Pancreas (tissue), 10 donors: Measurements from ENCODE around the gene GOLT1A. TPM values are rescaled to one million over a fixed set of nuclear protein-coding genes. Genes with fewer than 3 reads are reported as not detected.
A peak's percentile ranks its signal among the peaks of the same experiment; 100 is the strongest.

Source experiments
- ATAC-seq, 4 donors: fragments of 200-7000 bp; cut with Tn5 transposase; one replicate each; pipeline versions ENCODE4 v1.8.0 to v1.9.1; 2020; ENCODE audit warnings: mild to moderate bottlenecking in 4 of 4, moderate library complexity in 4 of 4
- DNase-seq, 6 donors: peaks; one replicate each; pipeline ENCODE4 v3.0.0-alpha.2; 2020
- FAIRE-seq: peaks from 2 replicates; lab custom pipeline; 2012; peaks lifted over from hg19 to GRCh38; lab: Jason Lieb, UNC
- H3K27ac ChIP-seq, 4 donors: fragments of 200-600 bp; sonication (generic); 1 replicate in 3 of 4; 2 replicates in 1 of 4; pipeline versions ENCODE4 v1.5.0 to v1.8.0; 2020
- H3K27me3 ChIP-seq, 4 donors: fragments of 200-600 bp; one replicate each; pipeline ENCODE4 v1.8.0; 2021
- H3K36me3 ChIP-seq, 3 donors: fragments of 200-600 bp; sonication (generic) in 1 of 3; one replicate each; pipeline versions ENCODE4 v1.5.0 to v1.8.0; 2020 to 2021
- H3K4me1 ChIP-seq, 3 donors: fragments of 200-600 bp; one replicate each; pipeline ENCODE4 v1.8.0; 2021
- H3K4me3 ChIP-seq, 4 donors: fragments of 200-600 bp; sonication (generic) in 2 of 4; one replicate each; pipeline versions ENCODE4 v1.5.0 to v1.8.0; 2020 to 2021
- H3K9me3 ChIP-seq, 4 donors: fragments of 200-600 bp; one replicate each; pipeline ENCODE4 v1.8.0; 2021
- WGBS, 2 donors: extraction: QIAGEN DNeasy Blood & Tissue Kit; methylation state at CpG; one replicate each; pipeline ENCODE4 v1.1.7; 2013; 5-methylcytosine and 5-hydroxymethylcytosine counted together
- intact Hi-C, 3 donors: fragments of 100-400 bp; cut with DNase I; formaldehyde crosslinking; loops; one replicate each; pipeline versions ENCODE4 v1.11.1 to v1.14.2; 2022
- polyA plus RNA-seq, 2 donors: library from polyadenylated mRNA; stranded (reverse); fragments of 200-250 nt; gene quantifications; one replicate each; pipeline ENCODE4 v1.2.3, GENCODE V29; 2013
- total RNA-seq, 6 donors: library from RNA; stranded (reverse); fragmentation: NEBNext Ultra II Directional in 4 of 6; extraction: Animal tissue kit (Norgen Biotek cat#: 25700) in 4 of 6; gene quantifications; one replicate each; pipeline versions ENCODE4 v1.2.1 to v1.2.4, GENCODE V29; 2021 to 2023
- TF ChIP-seq, protein P1 (sequence below), 4 donors: fragments of 200-600 bp; sonication (generic) in 3 of 4; IDR thresholded peaks; one replicate each; pipeline versions ENCODE4 v1.5.0 to v1.8.0; 2021; ENCODE audit warnings: antibody characterized with exemption in 4 of 4
- donor health status: healthy with polysubstance abuse.
- donor health status: DM: no; HTN: no; CAD: no; lungs with moderate emphysema.
- donor health status: DM: no; HTN: no; CAD: no.
- donor health status: control.
- donor health status: control.
- donor health status: Bipolar disorder and iron deficiency.
- donor health status: DM: yes; HTN: yes; CAD: no.
- donor health status: DM: no; HTN: no; CAD: no.
- donor health status: DM: no; HTN: no; CAD: no.
- donor health status: DM: yes; HTN: yes; CAD: no.

The GOLT1A gene
- total and polyA plus RNA-seq, 8 donors = 6.0 to 38.8 (median 8.4) TPM

DNA sequence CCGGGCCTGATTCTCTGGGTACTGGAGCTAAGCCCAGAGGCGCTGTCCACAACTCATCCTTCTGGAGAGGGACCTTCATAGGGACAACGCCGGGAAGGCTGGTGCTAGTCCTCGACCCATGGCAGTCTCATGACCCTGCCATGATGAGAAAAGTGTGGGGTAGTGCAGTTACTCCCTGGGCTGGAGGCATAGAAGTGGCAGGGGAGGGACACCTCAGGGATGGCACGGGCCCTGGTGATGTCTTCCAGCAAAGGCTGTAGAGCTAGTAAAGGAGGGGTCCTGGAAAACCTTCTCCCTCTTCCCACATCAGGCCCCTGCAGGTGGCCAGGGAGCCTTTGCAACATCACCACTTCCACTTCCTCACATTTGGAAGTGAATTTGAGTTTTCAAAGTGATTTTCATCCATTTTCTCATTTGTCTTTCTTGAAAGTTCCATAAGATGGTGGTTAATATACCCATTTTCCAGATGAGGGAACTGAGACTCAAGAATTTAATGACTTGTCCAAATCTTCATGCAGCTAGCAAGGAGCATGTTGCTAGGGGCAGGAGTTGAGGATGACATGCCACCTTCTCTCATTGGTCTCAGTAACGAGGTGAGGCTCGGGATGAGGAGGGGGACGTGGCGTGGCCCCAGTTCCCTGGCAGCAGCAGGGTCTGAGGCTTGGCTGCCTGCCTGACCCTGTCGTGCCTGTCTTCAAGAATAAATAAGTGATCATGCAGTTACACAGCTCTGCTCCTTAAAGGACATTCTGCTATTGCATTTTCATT lies 3.3 kb upstream of the GOLT1A start:
- DNase-seq = no peak
- Histone ChIP-seq H3K27ac (no peak overlapping the region), H3K27me3 (no peaks in the 10 kb centered on the region), H3K36me3 (peaks cover 0 to 4% (median 0%) of the 10 kb centered on the region in 3 donors), H3K4me1 (no peaks in the 10 kb centered on the region), H3K4me3 (no peak overlapping the region), H3K9me3 (no peaks in the 10 kb centered on the region)
- WGBS, 2 donors = 82 to 83% methylated on average over 11 of the region's 11 CpGs
- no peak for FAIRE-seq
- no peak for ATAC-seq
- TF ChIP-seq, protein P1, sequence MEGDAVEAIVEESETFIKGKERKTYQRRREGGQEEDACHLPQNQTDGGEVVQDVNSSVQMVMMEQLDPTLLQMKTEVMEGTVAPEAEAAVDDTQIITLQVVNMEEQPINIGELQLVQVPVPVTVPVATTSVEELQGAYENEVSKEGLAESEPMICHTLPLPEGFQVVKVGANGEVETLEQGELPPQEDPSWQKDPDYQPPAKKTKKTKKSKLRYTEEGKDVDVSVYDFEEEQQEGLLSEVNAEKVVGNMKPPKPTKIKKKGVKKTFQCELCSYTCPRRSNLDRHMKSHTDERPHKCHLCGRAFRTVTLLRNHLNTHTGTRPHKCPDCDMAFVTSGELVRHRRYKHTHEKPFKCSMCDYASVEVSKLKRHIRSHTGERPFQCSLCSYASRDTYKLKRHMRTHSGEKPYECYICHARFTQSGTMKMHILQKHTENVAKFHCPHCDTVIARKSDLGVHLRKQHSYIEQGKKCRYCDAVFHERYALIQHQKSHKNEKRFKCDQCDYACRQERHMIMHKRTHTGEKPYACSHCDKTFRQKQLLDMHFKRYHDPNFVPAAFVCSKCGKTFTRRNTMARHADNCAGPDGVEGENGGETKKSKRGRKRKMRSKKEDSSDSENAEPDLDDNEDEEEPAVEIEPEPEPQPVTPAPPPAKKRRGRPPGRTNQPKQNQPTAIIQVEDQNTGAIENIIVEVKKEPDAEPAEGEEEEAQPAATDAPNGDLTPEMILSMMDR (IDR thresholded peaks at IDR 0.05) = no peak
- intact Hi-C loops = no loop called here

DNA sequence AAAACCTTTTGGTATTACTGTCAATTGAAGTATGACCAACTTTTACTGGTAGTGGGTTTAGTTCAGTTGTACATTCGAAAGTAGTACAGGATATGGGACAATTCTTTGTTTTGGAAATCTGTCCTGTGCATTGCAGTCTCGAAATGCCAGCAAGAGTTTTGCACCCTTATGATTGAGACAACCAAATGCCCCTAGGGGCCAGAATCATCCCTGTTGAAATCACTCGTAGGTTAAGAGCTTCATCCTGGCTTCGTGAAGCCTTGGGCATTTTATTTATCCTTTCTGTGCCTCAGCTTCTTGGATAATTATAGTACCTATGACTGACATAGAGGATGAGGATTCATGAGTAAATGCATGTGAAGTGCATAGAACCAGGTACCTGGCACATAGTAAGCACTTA lies 2.4 kb upstream of the GOLT1A start:
- intact Hi-C loops = no loop called here
- Histone ChIP-seq H3K27me3 (no peaks in the 10 kb centered on the region), H3K4me3 (no peak overlapping the region), H3K4me1 (no peaks in the 10 kb centered on the region), H3K36me3 (no peaks in the 10 kb centered on the region), H3K9me3 (no peaks in the 10 kb centered on the region), H3K27ac (no peak overlapping the region)
- FAIRE-seq (no peak), DNase-seq (no peak), ATAC-seq (no peak)
- TF ChIP-seq, protein P1 (IDR thresholded peaks at IDR 0.05) = no peak
- 76 to 82% methylated on average over 4 of the region's 4 CpGs for WGBS, 2 donors

DNA sequence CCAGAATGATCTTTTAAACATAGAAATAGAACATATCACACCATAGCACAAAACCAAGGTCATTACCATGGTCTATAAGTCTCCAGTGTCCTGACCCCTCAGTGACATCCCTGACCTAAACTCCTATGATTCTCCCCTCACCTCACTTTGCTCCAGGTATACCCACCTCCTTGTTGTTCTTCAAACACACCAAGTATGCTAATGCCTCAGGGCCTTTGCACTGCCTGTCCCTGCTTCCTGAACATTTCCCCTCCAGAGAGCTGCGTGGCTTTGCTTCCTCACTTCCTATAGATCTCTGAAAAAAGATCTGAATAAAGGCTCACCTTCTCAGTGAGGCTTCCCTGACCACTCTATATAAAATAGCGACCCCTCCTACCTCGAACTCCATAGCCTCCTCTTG lies 1.1 kb downstream of the GOLT1A start:
- 94 to 96% methylated on average over 3 of the region's 3 CpGs for WGBS, 2 donors
- no peak for FAIRE-seq
- no peak overlapping the region for H3K27ac ChIP-seq

DNA sequence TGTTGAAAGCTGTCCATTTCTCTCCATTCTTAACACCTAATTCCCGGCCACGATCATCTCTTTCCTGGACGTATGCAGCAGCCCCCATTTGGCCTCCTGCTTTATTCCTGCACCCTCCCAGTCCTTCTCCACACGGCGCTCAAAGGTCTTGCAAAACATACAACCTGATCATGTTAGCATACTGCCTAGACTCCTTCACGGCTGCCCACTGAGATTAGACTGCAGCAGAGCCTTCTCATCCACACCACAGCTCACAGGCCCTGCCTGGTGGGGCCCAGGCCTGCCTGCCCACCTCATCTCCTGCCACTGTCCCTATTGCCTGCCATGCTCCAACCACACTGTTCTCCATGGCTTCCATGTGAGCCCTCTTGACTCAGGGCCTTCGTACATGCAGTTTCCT lies 2.7 kb downstream of the GOLT1A start:
- Histone ChIP-seq H3K9me3 (no peaks in the 10 kb centered on the region), H3K27ac (no peak overlapping the region), H3K27me3 (no peaks in the 10 kb centered on the region), H3K36me3 (no peaks in the 10 kb centered on the region), H3K4me1 (no peaks in the 10 kb centered on the region), H3K4me3 (no peak overlapping the region)
- FAIRE-seq (no peak), DNase-seq (no peak), ATAC-seq (no peak)
- TF ChIP-seq, protein P1 (IDR thresholded peaks at IDR 0.05) = no peak
- WGBS, 2 donors = 87 to 89% methylated on average over 7 of the region's 7 CpGs
- intact Hi-C loops = no loop called here

More for the DNA sequence above, 1.1 kb downstream of the GOLT1A start:
- TF ChIP-seq, protein P1 (IDR thresholded peaks at IDR 0.05) = no peak
- H3K36me3 ChIP-seq = no peaks in the 10 kb centered on the region
- no peak for DNase-seq
- H3K9me3 ChIP-seq = no peaks in the 10 kb centered on the region
- H3K4me3 ChIP-seq = no peak overlapping the region
- no peaks in the 10 kb centered on the region for H3K4me1 ChIP-seq
- no peaks in the 10 kb centered on the region for H3K27me3 ChIP-seq
- intact Hi-C loops = no loop called here
- ATAC-seq = no peak

DNA sequence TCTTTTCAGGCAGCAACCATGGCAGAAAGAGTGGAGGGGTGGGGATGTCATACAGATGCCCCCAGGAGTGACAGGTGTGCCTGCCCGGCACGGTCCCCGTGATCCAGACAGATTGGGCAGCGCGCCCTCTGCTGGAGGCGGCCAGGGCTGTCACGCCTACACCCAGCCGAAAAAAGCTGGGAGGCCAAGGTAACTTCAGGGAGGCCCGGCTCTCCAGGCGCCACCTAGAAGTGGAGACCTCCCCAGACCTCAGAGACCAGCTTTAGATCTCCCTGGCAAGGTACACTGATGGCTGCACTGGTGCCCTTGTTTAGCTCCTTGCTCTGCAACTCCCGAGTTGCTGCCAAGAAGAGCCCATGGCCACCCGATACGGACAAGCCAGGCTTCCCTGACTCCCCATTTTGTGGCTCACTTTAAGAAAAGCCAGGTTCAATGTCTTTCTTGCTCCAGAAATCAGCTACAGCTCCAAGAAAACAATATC lies 6.6 kb downstream of the GOLT1A start:
- Histone ChIP-seq H3K9me3 (no peaks in the 10 kb centered on the region), H3K4me3 (no peak overlapping the region), H3K27ac (no peak overlapping the region), H3K4me1 (no peaks in the 10 kb centered on the region), H3K27me3 (no peaks in the 10 kb centered on the region), H3K36me3 (no peaks in the 10 kb centered on the region)
- TF ChIP-seq, protein P1 (IDR thresholded peaks at IDR 0.05) = peak; percentile 73 to 93 (median 88)
- ATAC-seq = peak; percentile 92 to 99 (median 96)
- no peak for FAIRE-seq
- peak; percentile 54 to 95 (median 76) for DNase-seq
- intact Hi-C loops = loop anchor here in 1 of 3 donors (5.0 kb wide), 1 partner anchor 45 kb away; no protein-coding TSS in a partner anchor
- 17 to 18% methylated on average over 13 of the region's 13 CpGs for WGBS, 2 donors
